DND-41 (cell line): ENCODE data around the gene HIPK4.
"Not testable (repeated sequence)": the region's sequence is repeated elsewhere in the genome, so short reads cannot be mapped to it uniquely, and the experiment has no call there.

Experiments used
- ATAC-seq: fragments of 200-7000 bp; cut with Tn5 transposase; 3 replicates; pipeline ENCODE4 v1.9.1; 2021; ENCODE audit warnings: low read depth; ENCODE audit not compliant: insufficient read depth
- DNase-seq: peaks from one replicate; pipeline ENCODE4 v3.0.0-alpha.2; 2020
- H2AFZ ChIP-seq: 2 replicates; pipeline ENCODE4 v1.6.0; 2012; ENCODE audit warnings: low read depth, low read length
- H3K27ac ChIP-seq: 2 replicates; pipeline ENCODE4 v1.5.1; 2012; ENCODE audit warnings: low read length, inconsistent platforms
- H3K27me3 ChIP-seq: fragments of 200-600 bp; sonication (generic); 2 replicates; pipeline ENCODE4 v1.6.0; 2012; ENCODE audit warnings: low read length, mild to moderate bottlenecking, inconsistent platforms; ENCODE audit not compliant: insufficient read depth, poor library complexity
- H3K36me3 ChIP-seq: 2 replicates; pipeline ENCODE4 v1.5.1; 2012; ENCODE audit warnings: low read length, inconsistent platforms; ENCODE audit not compliant: insufficient read depth
- H3K4me1 ChIP-seq: 2 replicates; pipeline ENCODE4 v1.5.1; 2012; ENCODE audit warnings: mild to moderate bottlenecking, low read length; ENCODE audit not compliant: insufficient read depth
- H3K4me2 ChIP-seq: 2 replicates; pipeline ENCODE4 v1.6.0; 2012; ENCODE audit warnings: mild to moderate bottlenecking, moderate library complexity, low read length, inconsistent platforms; ENCODE audit not compliant: insufficient read depth
- H3K4me3 ChIP-seq, 2 experiments: fragments of 200-600 bp in 1 of 2; shearing (Covaris generic) in 1 of 2; 2 replicates each; pipeline ENCODE4 v1.5.1; 2012 to 2016; ENCODE audit warnings: inconsistent platforms in 2 of 2, low read length in 2 of 2, mild to moderate bottlenecking in 2 of 2, low read depth in 1 of 2, moderate library complexity in 1 of 2
- H3K79me2 ChIP-seq: 2 replicates; pipeline ENCODE4 v1.6.0; 2012; ENCODE audit warnings: low read length, inconsistent platforms; ENCODE audit not compliant: insufficient read depth
- H3K9ac ChIP-seq: 2 replicates; pipeline ENCODE4 v1.6.0; 2012; ENCODE audit warnings: low read depth, mild to moderate bottlenecking, inconsistent platforms, low read length, moderate library complexity
- H3K9me3 ChIP-seq: 2 replicates; pipeline ENCODE4 v1.5.1; 2012; ENCODE audit warnings: low read length, moderate library complexity, mild to moderate bottlenecking, inconsistent platforms; ENCODE audit not compliant: insufficient read depth, severe bottlenecking
- H4K20me1 ChIP-seq: 2 replicates; pipeline ENCODE4 v1.6.0; 2012; ENCODE audit warnings: low read length; ENCODE audit not compliant: insufficient read depth
- EZH2 ChIP-seq: IDR thresholded peaks from 3 replicates; pipeline ENCODE4 v1.6.1; 2012; ENCODE audit warnings: borderline replicate concordance, low read depth, mild to moderate bottlenecking, moderate library complexity, low read length, inconsistent platforms; ENCODE audit not compliant: severe bottlenecking
- TF ChIP-seq, protein P1 (sequence below): IDR thresholded peaks from 2 replicates; pipeline ENCODE4 v1.5.1; 2012; ENCODE audit warnings: borderline replicate concordance, low read length, moderate library complexity, mild to moderate bottlenecking; ENCODE audit not compliant: poor library complexity, severe bottlenecking; ENCODE audit errors: extremely low read depth

HIPK4 gene

DNA sequence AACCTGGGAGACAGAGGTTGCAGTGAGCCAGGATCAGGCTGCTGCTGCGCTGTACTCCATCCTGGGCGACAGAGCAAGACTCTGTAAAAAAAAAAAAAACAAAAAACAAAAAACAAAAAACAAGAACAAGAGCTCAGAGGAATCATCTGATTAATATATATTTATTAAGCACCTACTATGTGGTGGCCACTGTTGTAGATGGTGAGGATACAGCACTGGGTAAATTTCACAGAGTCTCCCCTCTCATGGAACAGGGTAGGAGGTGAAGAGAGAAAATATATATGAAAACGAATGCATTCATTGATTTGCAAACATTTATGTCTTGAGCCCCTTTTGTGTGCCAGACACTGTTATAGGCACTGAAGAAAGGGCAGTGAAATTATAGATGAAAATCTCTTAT, 41.7 kb upstream of the HIPK4 start:
- Histone ChIP-seq H3K4me3 (no peak overlapping the region), H2AFZ (no peak overlapping the region), H3K27ac (no peak overlapping the region), H3K27me3 (no peaks in the 10 kb centered on the region), H3K4me1 (peaks cover 16% of the 10 kb centered on the region), H3K36me3 (no peaks in the 10 kb centered on the region), H3K9me3 (no peaks in the 10 kb centered on the region), H3K9ac (no peak overlapping the region), H3K79me2 (no peaks in the 10 kb centered on the region), H4K20me1 (no peaks in the 10 kb centered on the region), H3K4me2 (no peak overlapping the region)
- TF ChIP-seq EZH2, result no peak
- TF ChIP-seq, protein P1, sequence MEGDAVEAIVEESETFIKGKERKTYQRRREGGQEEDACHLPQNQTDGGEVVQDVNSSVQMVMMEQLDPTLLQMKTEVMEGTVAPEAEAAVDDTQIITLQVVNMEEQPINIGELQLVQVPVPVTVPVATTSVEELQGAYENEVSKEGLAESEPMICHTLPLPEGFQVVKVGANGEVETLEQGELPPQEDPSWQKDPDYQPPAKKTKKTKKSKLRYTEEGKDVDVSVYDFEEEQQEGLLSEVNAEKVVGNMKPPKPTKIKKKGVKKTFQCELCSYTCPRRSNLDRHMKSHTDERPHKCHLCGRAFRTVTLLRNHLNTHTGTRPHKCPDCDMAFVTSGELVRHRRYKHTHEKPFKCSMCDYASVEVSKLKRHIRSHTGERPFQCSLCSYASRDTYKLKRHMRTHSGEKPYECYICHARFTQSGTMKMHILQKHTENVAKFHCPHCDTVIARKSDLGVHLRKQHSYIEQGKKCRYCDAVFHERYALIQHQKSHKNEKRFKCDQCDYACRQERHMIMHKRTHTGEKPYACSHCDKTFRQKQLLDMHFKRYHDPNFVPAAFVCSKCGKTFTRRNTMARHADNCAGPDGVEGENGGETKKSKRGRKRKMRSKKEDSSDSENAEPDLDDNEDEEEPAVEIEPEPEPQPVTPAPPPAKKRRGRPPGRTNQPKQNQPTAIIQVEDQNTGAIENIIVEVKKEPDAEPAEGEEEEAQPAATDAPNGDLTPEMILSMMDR, result no peak
- ATAC-seq (no peak), DNase-seq (no peak)

DNA sequence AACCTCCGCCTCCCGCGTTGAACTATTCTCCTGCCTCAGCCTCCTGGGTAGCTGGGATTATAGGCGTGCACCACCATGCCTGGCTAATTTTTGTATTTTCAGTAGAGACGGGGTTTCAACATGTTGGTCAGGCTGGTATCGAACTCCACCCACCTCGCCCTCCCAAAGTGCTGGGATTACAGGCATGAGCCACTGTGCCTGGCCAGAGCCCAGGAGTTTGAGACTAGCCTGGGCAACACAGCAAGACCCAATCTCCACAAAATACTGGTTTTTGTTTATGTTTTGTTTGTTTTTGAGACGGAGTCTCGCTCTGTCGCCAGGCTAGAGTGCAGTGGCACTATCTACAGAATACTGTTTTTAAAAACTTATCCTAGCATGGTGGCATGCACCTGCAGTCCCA, 40.3 kb upstream of the HIPK4 start:
- not testable (repeated sequence) for H3K9me3 ChIP-seq, H2AFZ ChIP-seq, DNase-seq, H4K20me1 ChIP-seq, H3K4me3 ChIP-seq, H3K36me3 ChIP-seq, H3K4me2 ChIP-seq, ATAC-seq, H3K9ac ChIP-seq, H3K27ac ChIP-seq, H3K79me2 ChIP-seq, H3K27me3 ChIP-seq
- peaks cover 22% of the 10 kb centered on the region for H3K4me1 ChIP-seq

DNA sequence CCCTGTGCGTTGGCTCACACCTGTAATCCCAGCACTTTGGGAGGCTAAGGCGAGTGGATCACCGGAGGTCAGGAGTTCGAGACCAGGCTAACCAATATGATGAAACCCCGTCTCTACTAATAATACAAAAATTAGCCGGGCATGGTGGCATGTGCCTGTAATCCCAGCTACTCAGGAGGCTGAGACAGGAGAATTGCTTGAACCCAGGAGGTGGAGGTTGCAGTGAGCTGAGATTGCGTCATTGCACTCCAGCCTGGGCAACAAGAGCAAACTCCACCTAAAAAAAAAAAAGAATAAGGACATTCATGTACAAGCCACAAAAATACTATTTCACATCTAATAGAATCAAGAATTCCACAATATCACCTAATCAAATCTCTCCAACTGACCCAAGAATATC, 38.2 kb upstream of the HIPK4 start:
- H3K27me3 ChIP-seq, H3K27ac ChIP-seq, H2AFZ ChIP-seq, H3K4me2 ChIP-seq, H3K4me3 ChIP-seq, H4K20me1 ChIP-seq, DNase-seq, ATAC-seq, H3K36me3 ChIP-seq, H3K9ac ChIP-seq, H3K9me3 ChIP-seq: not testable (repeated sequence)
- Histone ChIP-seq H3K4me1 (peaks cover 20% of the 10 kb centered on the region), H3K79me2 (peaks cover 14% of the 10 kb centered on the region)

DNA sequence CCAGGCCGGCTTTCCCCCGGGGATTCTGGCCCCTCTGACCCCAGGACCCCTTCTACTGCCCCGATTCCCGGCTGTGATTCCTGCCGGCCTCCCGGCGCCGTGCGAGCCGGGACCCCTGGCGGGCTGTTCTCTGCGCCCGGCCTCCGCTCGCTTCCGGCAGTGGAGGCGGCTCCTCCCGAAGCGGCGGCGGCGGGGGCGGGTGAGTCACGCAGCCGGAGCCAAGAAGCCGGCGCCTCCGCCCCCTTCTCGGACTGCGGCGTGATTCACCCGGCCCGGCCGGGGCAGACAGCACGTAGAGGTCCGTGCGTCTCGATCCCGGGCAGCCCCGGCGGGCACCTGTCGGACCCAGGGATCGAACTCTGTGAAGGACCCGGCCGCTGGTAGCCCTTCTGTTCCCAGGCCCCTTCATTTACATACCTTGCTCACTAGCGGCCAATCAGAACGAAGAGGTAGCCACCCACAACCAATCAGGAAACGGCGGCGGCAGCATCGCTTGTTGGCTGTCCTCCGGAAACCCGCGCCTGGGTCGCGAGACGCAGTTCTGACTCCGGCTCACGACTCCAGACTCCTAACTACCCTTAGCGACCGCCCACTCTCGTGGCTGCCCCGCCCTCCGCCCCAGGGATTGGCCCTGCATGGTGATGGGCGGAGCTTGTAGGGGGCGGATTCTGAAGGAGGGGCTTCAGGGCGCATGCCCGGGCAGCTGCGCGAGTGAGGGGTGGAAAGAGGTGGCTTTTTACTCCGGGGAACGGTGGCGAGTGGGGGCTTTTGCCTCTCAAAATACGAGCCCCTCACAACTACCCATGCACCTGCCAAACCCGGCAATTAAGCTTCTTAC, 35.7 kb upstream of the HIPK4 start, which contains the start of gene SERTAD1:
Gene SERTAD1, minus strand, starts transcription at position 543 of the 838 bp plus-strand sequence. CDS start 2,446 bp downstream, outside the sequence.
- peak within 1 kb of the TSS; percentile 98 for H2AFZ ChIP-seq
- H3K9me3 ChIP-seq, result no peaks in the 10 kb centered on the region
- H3K4me3 ChIP-seq, result peak within 1 kb of the TSS; percentile 88 to 99
- peaks cover 25% of the 10 kb centered on the region for H3K4me1 ChIP-seq
- H3K9ac ChIP-seq, result peak within 1 kb of the TSS; percentile 96
- H3K27ac ChIP-seq, result peak within 1 kb of the TSS; percentile 94
- H4K20me1 ChIP-seq, result no peaks in the 10 kb centered on the region
- peak; percentile 100 for DNase-seq
- peak within 1 kb of the TSS; percentile 100 for H3K4me2 ChIP-seq
- peaks cover 19% of the 10 kb centered on the region for H3K79me2 ChIP-seq
- no peaks in the 10 kb centered on the region for H3K27me3 ChIP-seq
- peak; percentile 93 for ATAC-seq
- H3K36me3 ChIP-seq, result peaks cover 13% of the 10 kb centered on the region; the same call in 1 of the 2 replicates
- no peak for TF ChIP-seq EZH2
- TF ChIP-seq, protein P1, result peak; percentile 60
